ENCODE data around the gene ALG5.

DNA sequence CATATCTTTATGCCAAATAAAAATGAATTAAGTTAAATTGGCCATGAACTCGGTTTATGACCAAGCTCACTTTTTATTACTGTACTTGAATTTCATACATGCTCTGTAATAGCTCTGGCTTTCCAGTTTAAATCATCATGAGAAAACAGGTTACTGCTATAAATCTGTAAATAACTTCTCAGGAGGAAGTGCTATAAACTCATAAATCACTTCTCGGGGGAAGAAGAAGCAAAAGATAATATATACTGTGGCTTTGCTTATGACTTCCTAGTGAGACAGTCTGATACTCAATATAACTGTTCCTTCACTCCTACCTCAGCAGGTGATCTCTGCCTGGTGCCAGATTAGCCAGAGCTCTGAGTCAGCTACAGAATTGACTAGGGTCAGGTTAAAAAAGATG, 47.9 kb upstream of the ALG5 start:
- TF ChIP-seq, protein P1, sequence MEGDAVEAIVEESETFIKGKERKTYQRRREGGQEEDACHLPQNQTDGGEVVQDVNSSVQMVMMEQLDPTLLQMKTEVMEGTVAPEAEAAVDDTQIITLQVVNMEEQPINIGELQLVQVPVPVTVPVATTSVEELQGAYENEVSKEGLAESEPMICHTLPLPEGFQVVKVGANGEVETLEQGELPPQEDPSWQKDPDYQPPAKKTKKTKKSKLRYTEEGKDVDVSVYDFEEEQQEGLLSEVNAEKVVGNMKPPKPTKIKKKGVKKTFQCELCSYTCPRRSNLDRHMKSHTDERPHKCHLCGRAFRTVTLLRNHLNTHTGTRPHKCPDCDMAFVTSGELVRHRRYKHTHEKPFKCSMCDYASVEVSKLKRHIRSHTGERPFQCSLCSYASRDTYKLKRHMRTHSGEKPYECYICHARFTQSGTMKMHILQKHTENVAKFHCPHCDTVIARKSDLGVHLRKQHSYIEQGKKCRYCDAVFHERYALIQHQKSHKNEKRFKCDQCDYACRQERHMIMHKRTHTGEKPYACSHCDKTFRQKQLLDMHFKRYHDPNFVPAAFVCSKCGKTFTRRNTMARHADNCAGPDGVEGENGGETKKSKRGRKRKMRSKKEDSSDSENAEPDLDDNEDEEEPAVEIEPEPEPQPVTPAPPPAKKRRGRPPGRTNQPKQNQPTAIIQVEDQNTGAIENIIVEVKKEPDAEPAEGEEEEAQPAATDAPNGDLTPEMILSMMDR (conservative IDR thresholded peaks at IDR 0.05; ENCODE audit: low read depth, low read length), result no peak
- TF ChIP-seq POLR2A (IDR thresholded peaks at IDR 0.05; ENCODE audit: low read depth, low read length) (no peak), MXI1 (IDR thresholded peaks at IDR 0.05; ENCODE audit: borderline replicate concordance, low read depth, low read length) (no peak), MAFK (IDR thresholded peaks at IDR 0.05; ENCODE audit: low read depth, low read length) (no peak), FOS (IDR thresholded peaks at IDR 0.05; ENCODE audit: low read depth, low read length) (no peak), RCOR1 (IDR thresholded peaks at IDR 0.05; ENCODE audit: insufficient replicate concordance, low read length) (no peak), RFX5 (IDR thresholded peaks at IDR 0.05; ENCODE audit: low read depth, low read length) (no peak), CEBPB (IDR thresholded peaks at IDR 0.05; ENCODE audit: low read depth, low read length) (no peak), RAD21 (IDR thresholded peaks at IDR 0.05; ENCODE audit: low read length) (no peak), SMC3 (IDR thresholded peaks at IDR 0.05; ENCODE audit: low read depth, low read length) (no peak)
- TF ChIP-seq, protein P2, sequence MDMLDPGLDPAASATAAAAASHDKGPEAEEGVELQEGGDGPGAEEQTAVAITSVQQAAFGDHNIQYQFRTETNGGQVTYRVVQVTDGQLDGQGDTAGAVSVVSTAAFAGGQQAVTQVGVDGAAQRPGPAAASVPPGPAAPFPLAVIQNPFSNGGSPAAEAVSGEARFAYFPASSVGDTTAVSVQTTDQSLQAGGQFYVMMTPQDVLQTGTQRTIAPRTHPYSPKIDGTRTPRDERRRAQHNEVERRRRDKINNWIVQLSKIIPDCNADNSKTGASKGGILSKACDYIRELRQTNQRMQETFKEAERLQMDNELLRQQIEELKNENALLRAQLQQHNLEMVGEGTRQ (IDR thresholded peaks at IDR 0.05; ENCODE audit: low read depth, low read length), result no peak

Measured in IMR-90 (cell line).